Measurements from ENCODE around the gene UBE2Z. TPM values are rescaled to one million over a fixed set of nuclear protein-coding genes. Genes with fewer than 3 reads are reported as not detected.
A peak's percentile ranks its signal among the peaks of the same experiment; 100 is the strongest.

Gene UBE2Z
- total and polyA plus RNA-seq, 2 of the 13 experiments (the other 11 are each of a cell fraction or from before 2014, with no cell fraction given) = 63.2 to 122 TPM

DNA sequence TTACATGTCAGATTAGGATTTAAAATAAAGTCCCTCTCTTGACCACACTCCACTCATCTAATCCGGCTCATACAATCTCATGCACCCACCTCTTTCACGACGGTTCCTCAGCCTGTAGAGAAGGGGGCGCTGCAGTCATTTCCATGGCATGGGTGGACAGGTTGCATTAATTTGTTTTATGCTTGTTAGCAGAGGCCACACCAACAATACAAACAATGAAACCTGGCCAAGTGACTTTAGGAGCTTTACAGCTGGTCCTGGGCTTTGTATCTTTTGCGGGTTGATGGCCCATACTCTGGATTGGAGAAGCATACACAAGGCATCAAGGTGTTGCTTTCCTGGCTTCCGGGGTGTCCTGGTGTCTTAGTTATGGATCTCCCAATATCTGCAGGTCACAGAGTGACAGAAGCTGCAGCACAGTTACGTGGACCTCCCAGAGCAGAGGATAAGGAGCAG lies 46.1 kb downstream of the UBE2Z start:
- ChIA-PET POLR2A (interaction anchor here (0.9 to 4.1 kb wide), 9 partner anchors 10 to 78 kb away, joined by 3 to 27 read pairs (median 5); partner anchors contain the start of genes IGF2BP1 and SNF8), CTCF (ENCODE audit: low intra/inter-chr PET ratio, low total read pairs) (interaction anchor here (1.2 to 2.1 kb wide), 5 partner anchors 42 to 82 kb away, joined by 3 to 63 read pairs (median 7); no protein-coding TSS in a partner anchor)
- FAIRE-seq = peak; percentile 75
- peak overlapping the region; percentile 96 for H2AFZ ChIP-seq (ENCODE audit: low read length)
- in situ Hi-C loops (cut with HindIII; ENCODE audit: extremely low pct_ligation_motif_present, low pct_unique_long_range_greater_than_20kb) = loop anchor here (5.0 kb wide), 1 partner anchor 68 kb away; no protein-coding TSS in a partner anchor
- no peak overlapping the region for H3K27ac ChIP-seq (ENCODE audit: extremely low read length, insufficient read depth, low read length)
- DNase-seq (ENCODE audit: low spot score) = peak; percentile 79
- H4K20me1 ChIP-seq (ENCODE audit: insufficient read depth, low read length) = no peaks in the 10 kb centered on the region
- peak; percentile 96 for ATAC-seq
- H3K4me3 ChIP-seq (replicated peaks in 1 of 3; ENCODE audit: insufficient read depth in 1 of 3, low read depth in 2 of 3, low read length in 3 of 3) = peak overlapping the region in 2 of 3 experiments; percentile 1 to 61; a peak in 3 of 6 replicates
- H3K36me3 ChIP-seq (replicated peaks in 1 of 2; ENCODE audit: control insufficient read depth in 1 of 2, insufficient read depth in 2 of 2, low read length in 2 of 2) = no peaks in the 10 kb centered on the region
- BruUV-seq (replicated peaks) = no TSS peak
- intact Hi-C loops (cut with micrococcal nuclease; ENCODE audit: unreplicated experiment) = loop anchor here (1.0 to 2.0 kb wide), 3 partner anchors 42 to 82 kb away; partner anchors contain the start of gene IGF2BP1
- no peaks in the 10 kb centered on the region for H3K79me2 ChIP-seq (ENCODE audit: insufficient read depth, low read length)
- H3K4me1 ChIP-seq (ENCODE audit: insufficient read depth, low read length) = peaks cover 38% of the 10 kb centered on the region
- peak overlapping the region; percentile 36; the same call in 1 of the 2 replicates for H3K9ac ChIP-seq (ENCODE audit: insufficient read depth, low read depth, low read length)
- WGBS (ENCODE audit: low lambda C conversion rate) = 4% methylated on average over 7 of the region's 7 CpGs
- no peaks in the 10 kb centered on the region for H3K9me3 ChIP-seq (ENCODE audit: low read length)
- H3K4me2 ChIP-seq (ENCODE audit: low read depth, low read length) = peak overlapping the region; percentile 83
- H3K27me3 ChIP-seq (ENCODE audit: control insufficient read depth in 1 of 2, insufficient read depth in 2 of 2, low read length in 2 of 2) = no peaks in the 10 kb centered on the region
- no peak for TF ChIP-seq ZNF616 (CRISPR knock-in tag; IDR thresholded peaks at IDR 0.05; ENCODE audit: low read depth)
- peak; percentile 33 for TF ChIP-seq ZEB1 (IDR thresholded peaks at IDR 0.05; ENCODE audit: insufficient replicate concordance, low read depth)
- 0 out of 2 replicates have a peak, but pooled peaks have one; percentile 38 for TF ChIP-seq GFI1 (CRISPR knock-in tag; IDR thresholded peaks at IDR 0.05; ENCODE audit: borderline replicate concordance)
- no peak for TF ChIP-seq CEBPB (IDR thresholded peaks at IDR 0.05; ENCODE audit: borderline replicate concordance, low read depth, low read length)
- TF ChIP-seq NPAS2 (CRISPR knock-in tag; IDR thresholded peaks at IDR 0.05; ENCODE audit: borderline replicate concordance) = no peak
- TF ChIP-seq ZNF691 (CRISPR knock-in tag; IDR thresholded peaks at IDR 0.05; ENCODE audit: borderline replicate concordance, low read depth) = no peak
- no peak for TF ChIP-seq SRSF1 (optimal IDR thresholded peaks at IDR 0.05; ENCODE audit: low read depth, low read length)
- no peak for TF ChIP-seq ZFP37 (CRISPR knock-in tag; IDR thresholded peaks at IDR 0.05; ENCODE audit: borderline replicate concordance)
- TF ChIP-seq ZBTB33 (CRISPR knock-in tag; IDR thresholded peaks at IDR 0.05) = peak; percentile 41; the same call in 1 of the 2 replicates
- TF ChIP-seq ZNF766 (CRISPR knock-in tag; IDR thresholded peaks at IDR 0.05; ENCODE audit: borderline replicate concordance) = no peak
- peak; percentile 72 to 91 for TF ChIP-seq HMGXB4 (CRISPR knock-in tag; IDR thresholded peaks at IDR 0.05; ENCODE audit: borderline replicate concordance in 1 of 2, low read depth in 1 of 2)
- no peak for TF ChIP-seq HDAC6 (IDR thresholded peaks at IDR 0.05; ENCODE audit: low read depth, low read length)
- TF ChIP-seq KDM2A (CRISPR knock-in tag; IDR thresholded peaks at IDR 0.05; ENCODE audit: borderline replicate concordance, low read depth) = peak; percentile 58; the same call in 1 of the 2 replicates
- no peak for TF ChIP-seq ZFYVE20 (CRISPR knock-in tag; IDR thresholded peaks at IDR 0.05; ENCODE audit: borderline replicate concordance, low read depth)
- TF ChIP-seq ZGPAT (CRISPR knock-in tag; IDR thresholded peaks at IDR 0.05) = no peak
- no peak for TF ChIP-seq ESRRA (CRISPR knock-in tag; IDR thresholded peaks at IDR 0.05; ENCODE audit: low read depth)
- no peak for TF ChIP-seq KDM3A (CRISPR knock-in tag; IDR thresholded peaks at IDR 0.05; ENCODE audit: low read depth)
- no peak for TF ChIP-seq ZNF678 (CRISPR knock-in tag; IDR thresholded peaks at IDR 0.05)

All from HepG2 (cell line).